Neural crest cell (in vitro differentiated cells): Measurements from ENCODE around the gene ZNF609. TPM values are rescaled to one million over a fixed set of nuclear protein-coding genes. Genes with fewer than 3 reads are reported as not detected.

Experiments
- DNase-seq: peaks from one replicate; pipeline ENCODE4 v3.0.0; 2021; ENCODE audit warnings: low read depth, mixed read lengths, low spot score
- H3K27ac Mint-ChIP-seq: one replicate; pipeline ENCODE4 v1.8.0; 2021; ENCODE audit warnings: mild to moderate bottlenecking, mixed read lengths; ENCODE audit not compliant: unreplicated experiment
- H3K27me3 Mint-ChIP-seq: 2 replicates; pipeline ENCODE4 v1.8.0; 2021; ENCODE audit warnings: low read depth, mild to moderate bottlenecking, mixed read lengths
- H3K36me3 Mint-ChIP-seq: 2 replicates; pipeline ENCODE4 v1.8.0; 2021; ENCODE audit warnings: low read depth, mild to moderate bottlenecking, mixed read lengths
- H3K4me1 Mint-ChIP-seq: 2 replicates; pipeline ENCODE4 v1.8.0; 2021; ENCODE audit warnings: mixed read lengths
- H3K4me3 Mint-ChIP-seq: one replicate; pipeline ENCODE4 v1.8.0; 2021; ENCODE audit warnings: mild to moderate bottlenecking, mixed read lengths
- H3K9me3 Mint-ChIP-seq: 2 replicates; pipeline ENCODE4 v1.8.0; 2021; ENCODE audit warnings: mixed read lengths
- CTCF ChIP-seq: fragments of 200-600 bp; sonication (generic); conservative IDR thresholded peaks from 2 replicates; pipeline ENCODE4 v1.5.0; 2021; ENCODE audit warnings: antibody characterized with exemption, mild to moderate bottlenecking
- total RNA-seq: library from RNA; stranded (reverse); gene quantifications from 2 replicates; pipeline ENCODE4 v1.2.1, GENCODE V29; 2021

Gene ZNF609
- total RNA-seq, 1 donor from 2014 or later = 43.0 TPM

DNA sequence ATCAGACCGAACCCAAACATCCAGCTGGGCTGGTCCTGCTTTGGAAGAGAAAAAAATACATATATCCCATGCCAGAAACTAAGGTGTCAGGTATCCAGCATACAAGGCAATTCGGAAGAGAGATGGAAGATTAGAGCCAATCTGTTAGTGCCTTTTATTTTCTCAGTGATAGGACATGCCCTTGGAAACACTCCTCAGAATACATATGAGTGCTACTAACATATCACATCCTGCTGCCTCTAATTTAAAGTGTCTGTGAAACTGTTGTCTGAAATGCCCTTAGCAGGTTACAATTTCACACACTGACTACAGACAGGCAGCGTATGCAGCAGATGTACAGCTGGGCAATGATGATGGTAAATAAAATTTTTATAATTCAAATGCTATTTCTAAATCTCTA lies 236.1 kb downstream of the ZNF609 start:
- Mint-ChIP-seq H3K4me1 (peaks cover 58% of the 10 kb centered on the region), H3K4me3 (no peak overlapping the region), H3K36me3 (peaks cover 8% of the 10 kb centered on the region), H3K27ac (no peak overlapping the region), H3K27me3 (no peaks in the 10 kb centered on the region), H3K9me3 (no peaks in the 10 kb centered on the region)
- no peak for TF ChIP-seq CTCF
- no peak for DNase-seq

DNA sequence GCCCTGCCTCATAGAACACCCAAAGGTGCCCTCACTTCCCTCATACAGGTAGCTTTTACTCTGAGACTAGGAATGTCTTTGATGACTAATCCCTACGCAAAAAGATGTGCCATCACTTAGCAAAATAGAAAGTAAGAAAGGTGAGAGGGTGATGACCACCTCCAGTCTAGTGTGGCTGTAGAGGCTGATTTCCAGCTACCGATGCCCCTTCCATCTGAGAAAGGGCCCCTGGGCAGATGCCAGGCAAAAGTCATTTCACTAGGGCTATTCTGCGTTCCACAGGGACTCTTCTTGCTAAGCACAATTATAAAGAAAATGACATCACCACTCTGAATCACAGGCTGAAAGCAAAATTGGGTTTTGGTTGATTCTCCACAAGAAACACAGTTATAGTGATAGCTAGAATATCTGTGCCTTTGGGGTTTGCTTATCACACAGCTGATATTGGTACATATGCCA lies 237.6 kb downstream of the ZNF609 start:
- no peak for TF ChIP-seq CTCF
- H3K27ac Mint-ChIP-seq = peak overlapping the region; percentile 88
- H3K4me3 Mint-ChIP-seq = peak overlapping the region; percentile 86
- no peaks in the 10 kb centered on the region for H3K9me3 Mint-ChIP-seq
- H3K27me3 Mint-ChIP-seq = no peaks in the 10 kb centered on the region
- no peak for DNase-seq
- peaks cover 69% of the 10 kb centered on the region for H3K4me1 Mint-ChIP-seq
- H3K36me3 Mint-ChIP-seq = peaks cover 5% of the 10 kb centered on the region

DNA sequence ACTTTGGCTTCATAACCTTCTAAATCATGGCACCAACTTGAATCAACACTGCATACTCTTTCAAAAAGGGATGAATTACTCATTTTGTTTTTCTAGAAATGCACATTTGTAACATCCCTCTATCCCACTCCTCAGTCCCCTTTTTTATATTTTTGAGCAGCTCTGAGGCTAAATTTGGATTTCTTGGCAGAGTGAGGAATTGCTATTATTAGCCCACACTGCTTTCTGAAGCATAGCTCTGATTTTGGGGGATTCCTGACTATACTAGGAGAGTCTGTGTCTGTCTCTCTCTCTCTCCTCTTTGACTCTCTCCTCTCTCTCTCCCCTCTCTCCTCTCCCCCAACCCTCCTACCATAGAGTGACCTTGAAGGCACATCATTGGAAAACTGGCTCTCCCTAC lies 238.4 kb downstream of the ZNF609 start:
- peak overlapping the region; percentile 53 for H3K27ac Mint-ChIP-seq
- no peak for DNase-seq
- H3K36me3 Mint-ChIP-seq = peaks cover 7% of the 10 kb centered on the region
- no peaks in the 10 kb centered on the region for H3K27me3 Mint-ChIP-seq
- no peaks in the 10 kb centered on the region for H3K9me3 Mint-ChIP-seq
- peaks cover 75% of the 10 kb centered on the region for H3K4me1 Mint-ChIP-seq
- peak overlapping the region; percentile 86 for H3K4me3 Mint-ChIP-seq
- TF ChIP-seq CTCF = no peak

DNA sequence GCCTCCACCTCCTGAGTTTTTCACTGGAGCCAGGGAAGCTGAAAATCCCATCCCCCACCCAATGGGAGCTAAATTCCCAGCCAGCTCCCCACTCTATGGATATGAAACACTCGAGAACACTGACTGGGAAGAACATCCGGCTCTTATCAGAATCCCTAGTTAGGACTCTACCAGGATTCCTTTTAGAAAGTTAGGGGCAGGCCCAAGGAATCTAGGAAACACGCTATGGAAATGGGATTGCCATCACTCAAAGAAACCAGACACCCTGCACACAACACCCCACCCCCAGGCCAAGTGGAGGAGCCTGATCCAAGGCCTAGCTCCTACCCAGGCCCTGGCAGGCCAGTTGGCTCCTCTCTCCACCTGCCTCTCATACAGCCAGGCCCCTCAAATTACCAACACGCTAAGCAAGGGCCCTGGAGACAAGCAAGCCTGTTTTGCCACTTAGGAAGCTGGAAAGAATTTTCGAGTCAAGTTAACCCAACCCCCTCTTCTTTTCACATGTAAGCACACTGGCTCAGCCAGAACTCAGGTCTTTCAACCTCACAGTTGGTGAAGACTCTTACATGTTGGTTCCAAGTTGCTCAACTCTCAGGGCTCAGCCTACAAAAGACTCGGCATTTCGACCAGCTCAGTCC lies 239.5 kb downstream of the ZNF609 start:
- no peak for TF ChIP-seq CTCF
- H3K36me3 Mint-ChIP-seq = peaks cover 4% of the 10 kb centered on the region
- peaks cover 71% of the 10 kb centered on the region for H3K4me1 Mint-ChIP-seq
- DNase-seq = peak; percentile 18
- H3K27ac Mint-ChIP-seq = peak overlapping the region; percentile 46
- H3K27me3 Mint-ChIP-seq = no peaks in the 10 kb centered on the region
- peak overlapping the region; percentile 86 for H3K4me3 Mint-ChIP-seq
- no peaks in the 10 kb centered on the region for H3K9me3 Mint-ChIP-seq

DNA sequence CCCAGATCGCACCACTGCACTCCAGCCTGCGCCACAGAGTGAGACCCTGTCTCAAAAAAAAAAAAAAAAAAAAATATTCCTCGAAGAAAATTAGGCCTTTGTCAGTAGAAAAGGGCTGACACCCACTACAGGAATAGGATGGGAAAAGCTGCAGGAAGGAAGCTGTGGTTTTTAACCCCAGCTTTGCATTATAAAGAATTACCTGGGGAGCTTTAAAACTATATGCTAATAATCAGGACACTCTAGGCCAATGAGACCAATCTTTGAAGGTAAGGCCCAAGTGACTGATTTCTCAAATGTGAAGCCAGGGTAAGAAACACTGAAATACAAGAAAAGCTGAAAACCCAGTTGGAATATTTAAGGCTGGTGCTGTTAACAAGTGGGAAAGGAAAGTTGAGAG lies 240.7 kb downstream of the ZNF609 start:
- H3K36me3 Mint-ChIP-seq = peaks cover 5% of the 10 kb centered on the region
- H3K27ac Mint-ChIP-seq = no peak overlapping the region
- H3K9me3 Mint-ChIP-seq = no peaks in the 10 kb centered on the region
- H3K4me1 Mint-ChIP-seq = peaks cover 61% of the 10 kb centered on the region
- no peaks in the 10 kb centered on the region for H3K27me3 Mint-ChIP-seq
- H3K4me3 Mint-ChIP-seq = peak overlapping the region; percentile 86
- DNase-seq = no peak
- no peak for TF ChIP-seq CTCF
